HepG2 (cell line): Measurements from ENCODE around the gene OR8B8. TPM values are rescaled to one million over a fixed set of nuclear protein-coding genes. Genes with fewer than 3 reads are reported as not detected.

Source experiments
- ATAC-seq: fragments of 200-7000 bp; cut with Tn5 transposase; 3 replicates; pipeline ENCODE4 v1.9.1; 2020; ENCODE audit warnings: mild to moderate bottlenecking, moderate library complexity
- BruUV-seq: library from RNA; stranded (reverse); fragments of 400-500 nt; replicated peaks from 2 replicates; lab custom pipeline; 2021; lab: Mats Ljungman, UMichigan
- CTCF ChIA-PET: fragments of 300-600 bp; formaldehyde crosslinking; extraction: SDS; loops from one replicate; lab custom pipeline; 2021; ENCODE audit warnings: low total read pairs, inconsistent platforms, low intra/inter-chr PET ratio; lab: Yijun Ruan, JAX
- POLR2A ChIA-PET: fragments of 350-600 bp; sonication (Branson Sonifier 250); formaldehyde crosslinking; loops from one replicate; lab custom pipeline; 2020; ENCODE audit warnings: antibody characterized with exemption, inconsistent platforms; lab: Yijun Ruan, JAX
- DNase-seq: peaks from one replicate; pipeline ENCODE4 v3.0.0-alpha.2; 2015; ENCODE audit warnings: low spot score
- FAIRE-seq: peaks from 3 replicates; lab custom pipeline; 2011; peaks lifted over from hg19 to GRCh38; lab: Jason Lieb, UNC
- H2AFZ ChIP-seq: one replicate; pipeline ENCODE4 v1.6.1; 2011; ENCODE audit warnings: low read length, inconsistent platforms
- H3K27ac ChIP-seq: fragments of 300-600 bp; 3 replicates; pipeline ENCODE4 v1.8.0; 2011; ENCODE audit warnings: mixed run types, mild to moderate bottlenecking, mixed read lengths, low read length, inconsistent platforms; ENCODE audit not compliant: insufficient read depth; ENCODE audit errors: extremely low read length
- H3K27me3 ChIP-seq, 2 experiments: fragments of 200-600 bp in 1 of 2; 2 replicates in 1 of 2; 3 replicates in 1 of 2; pipeline versions ENCODE4 v1.6.0 to v1.8.0; 2011; ENCODE audit warnings: low read length in 2 of 2, mild to moderate bottlenecking in 2 of 2, moderate library complexity in 2 of 2, inconsistent platforms in 1 of 2; ENCODE audit not compliant: insufficient read depth in 2 of 2, control insufficient read depth in 1 of 2
- H3K36me3 ChIP-seq, 2 experiments: fragments of 200-600 bp in 1 of 2; replicated peaks in 1 of 2; 2 replicates in 1 of 2; 3 replicates in 1 of 2; pipeline versions ENCODE4 v1.5.1 to v1.8.0; 2011; ENCODE audit warnings: low read length in 2 of 2, inconsistent platforms in 1 of 2; ENCODE audit not compliant: insufficient read depth in 2 of 2, control insufficient read depth in 1 of 2
- H3K4me1 ChIP-seq: 2 replicates; pipeline ENCODE4 v1.5.1; 2012; ENCODE audit warnings: low read length, inconsistent platforms; ENCODE audit not compliant: insufficient read depth
- H3K4me2 ChIP-seq: 2 replicates; pipeline ENCODE4 v1.6.0; 2011; ENCODE audit warnings: low read depth, low read length, inconsistent platforms
- H3K4me3 ChIP-seq, 3 experiments: fragments of 200-600 bp in 1 of 3; sonication (generic), shearing (Covaris generic) in 1 of 3; replicated peaks in 1 of 3; 2 replicates each; pipeline ENCODE4 v1.5.1; 2011 to 2016; ENCODE audit warnings: low read length in 3 of 3, inconsistent platforms in 2 of 3, low read depth in 2 of 3, mild to moderate bottlenecking in 2 of 3, control low read depth in 1 of 3, mixed read lengths in 1 of 3; ENCODE audit not compliant: insufficient read depth in 1 of 3
- H3K79me2 ChIP-seq: one replicate; pipeline ENCODE4 v1.6.1; 2011; ENCODE audit warnings: low read length, inconsistent platforms; ENCODE audit not compliant: insufficient read depth
- H3K9ac ChIP-seq: 2 replicates; pipeline ENCODE4 v1.6.0; 2011; ENCODE audit warnings: mild to moderate bottlenecking, low read depth, low read length, inconsistent platforms; ENCODE audit not compliant: insufficient read depth
- H3K9me3 ChIP-seq: 2 replicates; pipeline ENCODE4 v1.5.1; 2012; ENCODE audit warnings: mild to moderate bottlenecking, low read length
- H4K20me1 ChIP-seq: 2 replicates; pipeline ENCODE4 v1.6.0; 2011; ENCODE audit warnings: inconsistent platforms, mild to moderate bottlenecking, low read length, moderate library complexity; ENCODE audit not compliant: insufficient read depth
- GTF3A ChIP-seq: sonication (generic); formaldehyde crosslinking; conservative IDR thresholded peaks from 2 replicates; pipeline ENCODE4 v1.4.0; 2020; ENCODE audit warnings: mild to moderate bottlenecking, missing genetic modification reagents
- HES4 ChIP-seq: sonication (generic); formaldehyde crosslinking; IDR thresholded peaks from 2 replicates; pipeline ENCODE4 v1.9.0; 2021; ENCODE audit warnings: mild to moderate bottlenecking, missing genetic modification reagents, borderline replicate concordance
- KLF12 ChIP-seq: sonication (generic); formaldehyde crosslinking; IDR thresholded peaks from 2 replicates; pipeline ENCODE4 v1.4.0; 2020; ENCODE audit warnings: missing genetic modification reagents, borderline replicate concordance
- THYN1 ChIP-seq: sonication (generic); formaldehyde crosslinking; IDR thresholded peaks from 2 replicates; pipeline ENCODE4 v1.8.1; 2023; ENCODE audit warnings: low read depth, mild to moderate bottlenecking, moderate library complexity, missing genetic modification reagents, borderline replicate concordance
- TOPORS ChIP-seq: sonication (generic); formaldehyde crosslinking; IDR thresholded peaks from 2 replicates; pipeline ENCODE4 v1.8.0; 2023; ENCODE audit warnings: mild to moderate bottlenecking, missing genetic modification reagents
- ZNF275 ChIP-seq: sonication (generic); formaldehyde crosslinking; IDR thresholded peaks from 2 replicates; pipeline ENCODE4 v1.8.0; 2022; ENCODE audit warnings: missing genetic modification reagents, mild to moderate bottlenecking, inconsistent platforms, borderline replicate concordance
- WGBS: methylation state at CpG from one replicate; pipeline ENCODE4 v1.1.6; 2017; ENCODE audit warnings: low lambda C conversion rate; 5-methylcytosine and 5-hydroxymethylcytosine counted together
- in situ Hi-C: cut with HindIII; loops from 2 replicates; pipeline ENCODE4 v1.10.0; 2017; ENCODE audit warnings: low pct_unique_long_range_greater_than_20kb; ENCODE audit not compliant: extremely low pct_ligation_motif_present
- intact Hi-C: fragments of 100-400 bp; cut with micrococcal nuclease; formaldehyde crosslinking; loops from one replicate; pipeline ENCODE4 v1.10.0; 2022; ENCODE audit not compliant: unreplicated experiment
- polyA plus RNA-seq, 8 experiments: library from polyadenylated mRNA; depleted of rRNA in 3 of 8; stranded (reverse) in 7 of 8; unstranded in 1 of 8; fragments of >200 nt; fragmentation: Illumina TruSeq in 4 of 8; extraction: Trizol in 4 of 8; gene quantifications; 2 replicates each; pipeline versions ENCODE4 v1.2.1 to v1.2.3, GENCODE V29; 2011 to 2016; ENCODE audit warnings: low read depth in 4 of 8, missing spikeins in 1 of 8, mixed read lengths in 1 of 8; ENCODE audit not compliant: insufficient read depth in 1 of 8
- total RNA-seq, 5 experiments: library from RNA; depleted of rRNA; stranded (reverse); fragments of >200 nt; fragmentation: Illumina TruSeq; extraction: Trizol; gene quantifications; 2 replicates each; pipeline ENCODE4 v1.2.3, GENCODE V29; 2016; ENCODE audit warnings: low read depth in 1 of 5
- TF ChIP-seq, protein P1 (sequence below): sonication (generic); formaldehyde crosslinking; IDR thresholded peaks from 2 replicates; pipeline ENCODE4 v1.4.0; 2020; ENCODE audit warnings: mild to moderate bottlenecking, missing genetic modification reagents

The OR8B8 gene
- total and polyA plus RNA-seq, 2 of the 13 experiments (the other 11 are each of a cell fraction or from before 2014, with no cell fraction given), result not detected

DNA sequence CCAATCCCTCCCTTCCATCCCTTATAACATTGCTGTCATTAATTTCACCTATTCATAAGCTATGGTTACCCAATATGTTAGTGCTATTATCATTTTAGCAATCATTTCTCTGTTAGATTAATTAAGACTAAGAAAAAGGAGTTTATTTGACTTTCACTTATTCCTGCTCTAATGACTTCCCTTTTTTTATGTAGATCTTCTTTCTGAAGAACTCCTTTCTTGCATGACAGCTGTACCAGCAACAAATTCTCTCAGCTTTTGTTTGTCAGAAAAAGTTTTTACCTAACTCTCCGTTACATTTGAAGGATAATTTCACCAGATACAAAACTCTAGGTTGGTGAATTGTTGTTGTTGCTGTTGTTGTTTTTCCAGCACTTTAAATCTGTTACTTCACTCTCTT lies 28.6 kb upstream of the OR8B8 start (continued):
- TF ChIP-seq, protein P1, sequence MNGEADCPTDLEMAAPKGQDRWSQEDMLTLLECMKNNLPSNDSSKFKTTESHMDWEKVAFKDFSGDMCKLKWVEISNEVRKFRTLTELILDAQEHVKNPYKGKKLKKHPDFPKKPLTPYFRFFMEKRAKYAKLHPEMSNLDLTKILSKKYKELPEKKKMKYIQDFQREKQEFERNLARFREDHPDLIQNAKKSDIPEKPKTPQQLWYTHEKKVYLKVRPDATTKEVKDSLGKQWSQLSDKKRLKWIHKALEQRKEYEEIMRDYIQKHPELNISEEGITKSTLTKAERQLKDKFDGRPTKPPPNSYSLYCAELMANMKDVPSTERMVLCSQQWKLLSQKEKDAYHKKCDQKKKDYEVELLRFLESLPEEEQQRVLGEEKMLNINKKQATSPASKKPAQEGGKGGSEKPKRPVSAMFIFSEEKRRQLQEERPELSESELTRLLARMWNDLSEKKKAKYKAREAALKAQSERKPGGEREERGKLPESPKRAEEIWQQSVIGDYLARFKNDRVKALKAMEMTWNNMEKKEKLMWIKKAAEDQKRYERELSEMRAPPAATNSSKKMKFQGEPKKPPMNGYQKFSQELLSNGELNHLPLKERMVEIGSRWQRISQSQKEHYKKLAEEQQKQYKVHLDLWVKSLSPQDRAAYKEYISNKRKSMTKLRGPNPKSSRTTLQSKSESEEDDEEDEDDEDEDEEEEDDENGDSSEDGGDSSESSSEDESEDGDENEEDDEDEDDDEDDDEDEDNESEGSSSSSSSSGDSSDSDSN (CRISPR knock-in tag), result no peak
- TF ChIP-seq, all 625 proteins: peak for 0

- Histone ChIP-seq H3K27me3 (no peaks in the 10 kb centered on the region), H3K4me1 (no peaks in the 10 kb centered on the region), H3K79me2 (no peaks in the 10 kb centered on the region), H3K27ac (no peak overlapping the region), H3K36me3 (no peaks in the 10 kb centered on the region), H2AFZ (no peak overlapping the region), H3K4me2 (no peak overlapping the region), H3K4me3 (no peak overlapping the region), H3K9ac (no peak overlapping the region), H4K20me1 (no peaks in the 10 kb centered on the region), H3K9me3 (no peaks in the 10 kb centered on the region)
- no peak for DNase-seq
- intact Hi-C loops, result no loop called here
- in situ Hi-C loops, result no loop called here
- FAIRE-seq, result no peak
- ChIA-PET POLR2A (no interaction called here), CTCF (no interaction called here)
- 0% methylated on average over 1 of the region's 1 CpG for WGBS
- no peak for TF ChIP-seq TOPORS
- TF ChIP-seq KLF12, result no peak
- no peak for TF ChIP-seq HES4 (CRISPR knock-in tag)
- no peak for TF ChIP-seq GTF3A (CRISPR knock-in tag)
- TF ChIP-seq ZNF275 (CRISPR knock-in tag), result no peak
- TF ChIP-seq THYN1 (CRISPR knock-in tag), result no peak
- BruUV-seq, result no TSS peak
- no peak for ATAC-seq
These were observed 28.0 kb upstream of the OR8B8 start for GRCh38 chr11:124473476-124473875.
